Measurements from ENCODE around the gene IKZF2. TPM values are rescaled to one million over a fixed set of nuclear protein-coding genes. Genes with fewer than 3 reads are reported as not detected.
A peak's percentile ranks its signal among the peaks of the same experiment; 100 is the strongest.

The IKZF2 gene
- total RNA-seq, 4 donors from 2014 or later: 12.1 to 24.7 (median 19.0) TPM

- WGBS, 2 donors: 11 to 12% methylated on average over 3 of the region's 3 CpGs
Measured at GRCh38 chr2:213149294-213149875, 2.0 kb downstream of the IKZF2 start.

GRCh38 chr2:213148572-213149261 is 2.7 kb downstream of the IKZF2 start:
- Histone ChIP-seq H3K36me3 (no peaks in the 10 kb centered on the region), H3K27me3 (no peaks in the 10 kb centered on the region), H3K27ac (peak overlapping the region; percentile 37 to 98 (median 66)), H3K4me1 (peaks cover 0 to 56% (median 23%) of the 10 kb centered on the region in 4 donors), H3K9me3 (no peaks in the 10 kb centered on the region), H3K4me3 (peak overlapping the region; percentile 47 to 99 (median 88))
- no peak for TF ChIP-seq CTCF (IDR thresholded peaks at IDR 0.05)
- TF ChIP-seq EP300 (IDR thresholded peaks at IDR 0.05): peak in 1 of 2 donors; percentile 11
- no peak for DNase-seq (ENCODE audit: low spot score in 2 of 2)
- WGBS, 2 donors: 26 to 40% methylated on average over 2 of the region's 2 CpGs

More at GRCh38 chr2:213149294-213149875, 2.0 kb downstream of the IKZF2 start:
- H3K9me3 ChIP-seq: no peaks in the 10 kb centered on the region
- no peaks in the 10 kb centered on the region for H3K36me3 ChIP-seq
- H3K27me3 ChIP-seq: no peaks in the 10 kb centered on the region
- TF ChIP-seq POLR2A (IDR thresholded peaks at IDR 0.05): no peak
- TF ChIP-seq EP300 (IDR thresholded peaks at IDR 0.05): no peak
- no peak for TF ChIP-seq CTCF (IDR thresholded peaks at IDR 0.05)
- DNase-seq (ENCODE audit: low spot score in 2 of 2): no peak
- peak overlapping the region; percentile 78 to 98 (median 94) for H3K27ac ChIP-seq
- peaks cover 0 to 56% (median 21%) of the 10 kb centered on the region in 4 donors for H3K4me1 ChIP-seq
- peak overlapping the region; percentile 47 to 99 (median 88) for H3K4me3 ChIP-seq

GRCh38 chr2:213147538-213147937 is 3.9 kb downstream of the IKZF2 start:
- Histone ChIP-seq H3K27ac (peak overlapping the region in 2 of 4 donors; percentile 28 to 55), H3K36me3 (no peaks in the 10 kb centered on the region), H3K4me3 (no peak overlapping the region), H3K27me3 (no peaks in the 10 kb centered on the region), H3K4me1 (peaks cover 0 to 46% (median 17%) of the 10 kb centered on the region in 4 donors), H3K9me3 (no peaks in the 10 kb centered on the region)
- no peak for TF ChIP-seq POLR2A (IDR thresholded peaks at IDR 0.05)
- TF ChIP-seq EP300 (IDR thresholded peaks at IDR 0.05): no peak
- no peak for TF ChIP-seq CTCF (IDR thresholded peaks at IDR 0.05)
- 92 to 93% methylated on average over 2 of the region's 2 CpGs for WGBS, 2 donors
- DNase-seq (ENCODE audit: low spot score in 2 of 2): no peak

- no peak for DNase-seq (ENCODE audit: low spot score in 2 of 2)
- peaks cover 0 to 46% (median 17%) of the 10 kb centered on the region in 4 donors for H3K4me1 ChIP-seq
- H3K4me3 ChIP-seq: no peak overlapping the region
- WGBS, 2 donors: 61 to 62% methylated on average over 1 of the region's 1 CpG
- TF ChIP-seq CTCF (IDR thresholded peaks at IDR 0.05) (no peak), EP300 (IDR thresholded peaks at IDR 0.05) (no peak)
- H3K9me3 ChIP-seq: no peaks in the 10 kb centered on the region
- no peak overlapping the region for H3K27ac ChIP-seq
- H3K36me3 ChIP-seq: no peaks in the 10 kb centered on the region
- no peaks in the 10 kb centered on the region for H3K27me3 ChIP-seq
Measured at GRCh38 chr2:213145715-213146242, 5.6 kb downstream of the IKZF2 start.

GRCh38 chr2:213137064-213137463 is 14.3 kb downstream of the IKZF2 start:
- H3K9me3 ChIP-seq: no peaks in the 10 kb centered on the region
- no peak overlapping the region for H3K27ac ChIP-seq
- WGBS, 2 donors: 84 to 93% methylated on average over 4 of the region's 4 CpGs
- no peaks in the 10 kb centered on the region for H3K36me3 ChIP-seq
- no peaks in the 10 kb centered on the region for H3K4me1 ChIP-seq
- no peak for DNase-seq (ENCODE audit: low spot score in 2 of 2)
- no peak overlapping the region for H3K4me3 ChIP-seq
- TF ChIP-seq POLR2A (IDR thresholded peaks at IDR 0.05): no peak
- TF ChIP-seq EP300 (IDR thresholded peaks at IDR 0.05): no peak
- TF ChIP-seq CTCF (IDR thresholded peaks at IDR 0.05): no peak
- no peaks in the 10 kb centered on the region for H3K27me3 ChIP-seq
